NCI-H2029 (cell line): Measurements from ENCODE around the gene TNFRSF19.

ENCODE experiments used
- DNase-seq: peaks from one replicate; lab custom pipeline; 2025; lab: John Stamatoyannopoulos, UW

The TNFRSF19 gene

GRCh38 chr13:23608138-23608537 is 37.9 kb downstream of the TNFRSF19 start:
- DNase-seq, result no peak

GRCh38 chr13:23608701-23609413 is 38.6 kb downstream of the TNFRSF19 start:
- no peak for DNase-seq

- no peak for DNase-seq
These were observed 39.2 kb downstream of the TNFRSF19 start for GRCh38 chr13:23609414-23609760.

GRCh38 chr13:23609874-23610576 is 39.8 kb downstream of the TNFRSF19 start:
- DNase-seq, result no peak

- no peak for DNase-seq
These were observed 40.8 kb downstream of the TNFRSF19 start for GRCh38 chr13:23610966-23611491.

- no peak for DNase-seq
These were observed 42.0 kb downstream of the TNFRSF19 start for GRCh38 chr13:23612182-23612581.

GRCh38 chr13:23612731-23613130 is 42.5 kb downstream of the TNFRSF19 start:
- no peak for DNase-seq

- no peak for DNase-seq
These were observed 43.4 kb downstream of the TNFRSF19 start for GRCh38 chr13:23613596-23613995.

- DNase-seq, result no peak
These were observed 45.3 kb downstream of the TNFRSF19 start for GRCh38 chr13:23615395-23616081.

GRCh38 chr13:23616228-23616627 is 46.0 kb downstream of the TNFRSF19 start:
- no peak for DNase-seq

- DNase-seq, result no peak
These were observed 47.4 kb downstream of the TNFRSF19 start for GRCh38 chr13:23617551-23618024.

GRCh38 chr13:23618341-23618740 is 48.1 kb downstream of the TNFRSF19 start:
- DNase-seq, result no peak

- DNase-seq, result no peak
These were observed 49.0 kb downstream of the TNFRSF19 start for GRCh38 chr13:23619068-23619855.

GRCh38 chr13:23620211-23620610 is 50.0 kb downstream of the TNFRSF19 start:
- no peak for DNase-seq

GRCh38 chr13:23620613-23621315 is 50.6 kb downstream of the TNFRSF19 start:
- no peak for DNase-seq

GRCh38 chr13:23621316-23621645 is 51.1 kb downstream of the TNFRSF19 start:
- DNase-seq, result no peak

- no peak for DNase-seq
These were observed 52.8 kb downstream of the TNFRSF19 start for GRCh38 chr13:23622985-23623384.

GRCh38 chr13:23623394-23623793 is 53.2 kb downstream of the TNFRSF19 start:
- no peak for DNase-seq

GRCh38 chr13:23626700-23627099 is 56.5 kb downstream of the TNFRSF19 start:
- no peak for DNase-seq

GRCh38 chr13:23627410-23627809 is 57.2 kb downstream of the TNFRSF19 start:
- DNase-seq, result no peak

GRCh38 chr13:23628250-23628649 is 58.0 kb downstream of the TNFRSF19 start:
- no peak for DNase-seq
